Kidney (tissue), 14 donors: ENCODE results near the gene KNTC1. TPM values are rescaled to one million over a fixed set of nuclear protein-coding genes. Genes with fewer than 3 reads are reported as not detected.
"Not testable (repeated sequence)": the region's sequence is repeated elsewhere in the genome, so short reads cannot be mapped to it uniquely, and the experiment has no call there.

Experiments
- DNase-seq, 5 donors: peaks; one replicate each; pipeline ENCODE4 v3.0.0-alpha.2; 2013 to 2020
- FAIRE-seq: peaks from 2 replicates; lab custom pipeline; 2012; peaks lifted over from hg19 to GRCh38; lab: Jason Lieb, UNC
- H3K27ac ChIP-seq, 2 donors: one replicate each; pipeline ENCODE4 v1.7.0; 2013; ENCODE audit warnings: low read depth in 2 of 2, low read length in 2 of 2, inconsistent platforms in 1 of 2
- H3K27me3 ChIP-seq: one replicate; pipeline ENCODE4 v1.7.1; 2013; ENCODE audit warnings: low read length, inconsistent platforms; ENCODE audit not compliant: control insufficient read depth, insufficient read depth
- H3K36me3 ChIP-seq, 3 donors: one replicate each; pipeline versions ENCODE4 v1.7.0 to v1.7.1; 2013; ENCODE audit warnings: low read length in 3 of 3, control low read depth in 1 of 3, inconsistent platforms in 1 of 3; ENCODE audit not compliant: insufficient read depth in 3 of 3, control insufficient read depth in 2 of 3
- H3K4me1 ChIP-seq, 3 donors: one replicate each; pipeline versions ENCODE4 v1.7.0 to v1.7.1; 2013; ENCODE audit warnings: low read length in 3 of 3, inconsistent platforms in 1 of 3, low read depth in 1 of 3; ENCODE audit not compliant: control insufficient read depth in 2 of 3, insufficient read depth in 2 of 3
- H3K4me3 ChIP-seq, 3 donors: one replicate each; pipeline versions ENCODE4 v1.7.0 to v1.8.1; 2013; ENCODE audit warnings: low read length in 3 of 3, control low read depth in 1 of 3, inconsistent platforms in 1 of 3
- H3K9ac ChIP-seq, 3 donors: one replicate each; pipeline versions ENCODE4 v1.7.0 to v1.7.1; 2013; ENCODE audit warnings: low read length in 3 of 3, control low read depth in 1 of 3, inconsistent platforms in 1 of 3
- H3K9me3 ChIP-seq, 3 donors: one replicate each; pipeline versions ENCODE4 v1.7.0 to v1.7.1; 2013; ENCODE audit warnings: low read length in 3 of 3, control low read depth in 1 of 3, inconsistent platforms in 1 of 3; ENCODE audit not compliant: control insufficient read depth in 2 of 3, insufficient read depth in 1 of 3
- CTCF ChIP-seq: IDR thresholded peaks from 3 replicates; pipeline ENCODE4 v1.5.1; 2012; ENCODE audit warnings: mild to moderate bottlenecking, moderate library complexity, borderline replicate concordance; ENCODE audit not compliant: insufficient read depth; ENCODE audit errors: extremely low read depth
- intact Hi-C: fragments of 100-400 bp; cut with DNase I; formaldehyde crosslinking; loops from one replicate; pipeline ENCODE4 v1.11.1; 2022
- polyA plus RNA-seq: library from polyadenylated mRNA; stranded (reverse); fragments of 350-450 nt; fragmentation: Illumina TruSeq; extraction: RNeasy Lipid Tissue Mini Kit (QIAGEN cat#74804); gene quantifications from one replicate; pipeline ENCODE4 v1.2.3, GENCODE V29; 2014; ENCODE audit warnings: low read depth, low replicate concordance; ENCODE audit not compliant: insufficient read depth
- total RNA-seq: library from RNA; stranded (reverse); fragmentation: NEBNext Ultra II Directional; extraction: Animal tissue kit (Norgen Biotek cat#: 25700); gene quantifications from one replicate; pipeline ENCODE4 v1.2.1, GENCODE V29; 2021
- donor health status: control.
- donor health status: control.
- donor health status: control.
- donor health status: control.
- donor health status: control.
- donor health status: DM: yes; HTN: yes; CAD: no.
- donor health status: Normal renal cell carcinoma (clear cell type).

The KNTC1 gene
- total and polyA plus RNA-seq, 2 donors from 2014 or later = 4.3 to 12.6 TPM

GRCh38 chr12:122584177-122584863 lies 57.3 kb downstream of the KNTC1 start:
- Histone ChIP-seq H3K27me3 (no peaks in the 10 kb centered on the region), H3K4me1 (no peaks in the 10 kb centered on the region), H3K27ac (no peak overlapping the region), H3K36me3 (peaks cover 0 to 4% (median 0%) of the 10 kb centered on the region in 3 donors), H3K9ac (no peak overlapping the region), H3K4me3 (no peak overlapping the region), H3K9me3 (no peaks in the 10 kb centered on the region)
- no peak for FAIRE-seq
- no peak for DNase-seq
- TF ChIP-seq CTCF = no peak
- intact Hi-C loops = no loop called here

GRCh38 chr12:122590990-122591389 lies 63.9 kb downstream of the KNTC1 start:
- TF ChIP-seq CTCF = no peak
- Histone ChIP-seq H3K27ac (no peak overlapping the region), H3K36me3 (no peaks in the 10 kb centered on the region), H3K27me3 (no peaks in the 10 kb centered on the region), H3K9ac (no peak overlapping the region), H3K4me1 (no peaks in the 10 kb centered on the region), H3K4me3 (no peak overlapping the region), H3K9me3 (no peaks in the 10 kb centered on the region)
- no peak for DNase-seq
- no peak for FAIRE-seq
- intact Hi-C loops = no loop called here

- H3K9me3 ChIP-seq, FAIRE-seq, H3K27me3 ChIP-seq, H3K36me3 ChIP-seq, intact Hi-C loops, H3K4me3 ChIP-seq, H3K9ac ChIP-seq, DNase-seq, H3K4me1 ChIP-seq, H3K27ac ChIP-seq: not testable (repeated sequence)
Measured at GRCh38 chr12:122591966-122592365, 64.9 kb downstream of the KNTC1 start.

- H3K27me3 ChIP-seq, intact Hi-C loops, H3K9ac ChIP-seq, H3K9me3 ChIP-seq, FAIRE-seq, H3K36me3 ChIP-seq, DNase-seq, H3K4me3 ChIP-seq, H3K27ac ChIP-seq, H3K4me1 ChIP-seq: not testable (repeated sequence)
Measured at GRCh38 chr12:122592543-122592942, 65.5 kb downstream of the KNTC1 start.
